Measurements from ENCODE around the gene LDLRAD4.

LDLRAD4 gene

DNA sequence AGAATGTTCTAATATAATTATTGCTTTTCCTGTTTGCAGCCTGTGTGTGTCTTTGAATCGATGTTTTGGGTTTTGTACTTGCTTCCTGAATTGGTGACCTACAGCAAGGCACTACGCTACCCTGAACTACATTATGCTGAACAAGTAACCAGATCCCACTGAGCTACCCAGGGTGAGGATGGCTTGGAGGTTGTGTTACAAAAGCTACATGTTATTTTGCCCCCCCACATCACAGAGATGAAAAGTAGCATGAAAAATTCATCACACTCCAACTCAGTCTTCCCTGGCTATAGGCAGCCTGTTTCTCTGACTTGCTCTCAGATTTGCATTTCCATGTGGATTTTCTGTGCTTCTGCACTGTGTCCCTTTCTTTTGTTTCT is 162.1 kb downstream of the LDLRAD4 start:
- POLR2A ChIA-PET = no interaction called here
- CTCF ChIA-PET = interaction anchor here (0.6 kb wide), 1 partner anchor 249 kb away, joined by 3 read pairs; no protein-coding TSS in a partner anchor
- TF ChIP-seq FOXM1 (IDR thresholded peaks at IDR 0.05; ENCODE audit: borderline replicate concordance) = no peak
- no peak for TF ChIP-seq BHLHE40 (IDR thresholded peaks at IDR 0.05; ENCODE audit: borderline replicate concordance)
- TF ChIP-seq NFRKB (IDR thresholded peaks at IDR 0.05) = no peak
- TF ChIP-seq SUZ12 (IDR thresholded peaks at IDR 0.05) = no peak
- TF ChIP-seq CTBP1 (IDR thresholded peaks at IDR 0.05; ENCODE audit: borderline replicate concordance) = no peak
- TF ChIP-seq HDGF (IDR thresholded peaks at IDR 0.05; ENCODE audit: borderline replicate concordance) = no peak
- TF ChIP-seq TARDBP (IDR thresholded peaks at IDR 0.05) = no peak
- TF ChIP-seq FOXA1 (IDR thresholded peaks at IDR 0.05) = no peak
- TF ChIP-seq LEF1 (IDR thresholded peaks at IDR 0.05; ENCODE audit: borderline replicate concordance) = no peak
- no peak for TF ChIP-seq L3MBTL2 (conservative IDR thresholded peaks at IDR 0.05)
- TF ChIP-seq, protein P1, sequence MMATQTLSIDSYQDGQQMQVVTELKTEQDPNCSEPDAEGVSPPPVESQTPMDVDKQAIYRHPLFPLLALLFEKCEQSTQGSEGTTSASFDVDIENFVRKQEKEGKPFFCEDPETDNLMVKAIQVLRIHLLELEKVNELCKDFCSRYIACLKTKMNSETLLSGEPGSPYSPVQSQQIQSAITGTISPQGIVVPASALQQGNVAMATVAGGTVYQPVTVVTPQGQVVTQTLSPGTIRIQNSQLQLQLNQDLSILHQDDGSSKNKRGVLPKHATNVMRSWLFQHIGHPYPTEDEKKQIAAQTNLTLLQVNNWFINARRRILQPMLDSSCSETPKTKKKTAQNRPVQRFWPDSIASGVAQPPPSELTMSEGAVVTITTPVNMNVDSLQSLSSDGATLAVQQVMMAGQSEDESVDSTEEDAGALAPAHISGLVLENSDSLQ (IDR thresholded peaks at IDR 0.05) = no peak
- TF ChIP-seq FOXK2 (IDR thresholded peaks at IDR 0.05) = no peak
- no peak for DNase-seq (ENCODE audit: extremely low spot score)

- no peak for DNase-seq (ENCODE audit: extremely low spot score)
- CTCF ChIA-PET = interaction anchor here (0.6 to 1.0 kb wide), 2 partner anchors 16 to 248 kb away, joined by 3 read pairs; no protein-coding TSS in a partner anchor
- no peak for TF ChIP-seq NFRKB (IDR thresholded peaks at IDR 0.05)
- TF ChIP-seq, protein P1 (IDR thresholded peaks at IDR 0.05) = no peak
- no peak for TF ChIP-seq BHLHE40 (IDR thresholded peaks at IDR 0.05; ENCODE audit: borderline replicate concordance)
- no peak for TF ChIP-seq FOXM1 (IDR thresholded peaks at IDR 0.05; ENCODE audit: borderline replicate concordance)
- no peak for TF ChIP-seq ARNT (IDR thresholded peaks at IDR 0.05)
- TF ChIP-seq LEF1 (IDR thresholded peaks at IDR 0.05; ENCODE audit: borderline replicate concordance) = no peak
- TF ChIP-seq HDGF (IDR thresholded peaks at IDR 0.05; ENCODE audit: borderline replicate concordance) = no peak
- TF ChIP-seq FOXA1 (IDR thresholded peaks at IDR 0.05) = no peak
- no peak for TF ChIP-seq CTBP1 (IDR thresholded peaks at IDR 0.05; ENCODE audit: borderline replicate concordance)
- TF ChIP-seq L3MBTL2 (conservative IDR thresholded peaks at IDR 0.05) = no peak
- no peak for TF ChIP-seq FOXK2 (IDR thresholded peaks at IDR 0.05)
- no peak for TF ChIP-seq TARDBP (IDR thresholded peaks at IDR 0.05)
- no peak for TF ChIP-seq SP1 (IDR thresholded peaks at IDR 0.05)
- no peak for TF ChIP-seq SUZ12 (IDR thresholded peaks at IDR 0.05)
- no peak for TF ChIP-seq ZNF384 (IDR thresholded peaks at IDR 0.05)
- TF ChIP-seq ELF4 (IDR thresholded peaks at IDR 0.05) = no peak
- POLR2A ChIA-PET = no interaction called here
Observed at GRCh38 chr18:13381331-13381730, 162.8 kb downstream of the LDLRAD4 start.

- TF ChIP-seq HDGF (IDR thresholded peaks at IDR 0.05; ENCODE audit: borderline replicate concordance) (no peak), FOXM1 (IDR thresholded peaks at IDR 0.05; ENCODE audit: borderline replicate concordance) (no peak), ZNF384 (IDR thresholded peaks at IDR 0.05) (no peak), BHLHE40 (IDR thresholded peaks at IDR 0.05; ENCODE audit: borderline replicate concordance) (no peak), FOXA1 (IDR thresholded peaks at IDR 0.05) (no peak), ARNT (IDR thresholded peaks at IDR 0.05) (no peak), NFRKB (IDR thresholded peaks at IDR 0.05) (no peak), ELF4 (IDR thresholded peaks at IDR 0.05) (no peak), L3MBTL2 (conservative IDR thresholded peaks at IDR 0.05) (no peak), SUZ12 (IDR thresholded peaks at IDR 0.05) (no peak), SP1 (IDR thresholded peaks at IDR 0.05) (no peak), FOXK2 (IDR thresholded peaks at IDR 0.05) (no peak), LEF1 (IDR thresholded peaks at IDR 0.05; ENCODE audit: borderline replicate concordance) (no peak), TARDBP (IDR thresholded peaks at IDR 0.05) (no peak), CTBP1 (IDR thresholded peaks at IDR 0.05; ENCODE audit: borderline replicate concordance) (no peak)
- TF ChIP-seq, protein P1 (IDR thresholded peaks at IDR 0.05) = no peak
- DNase-seq (ENCODE audit: extremely low spot score) = no peak
- ChIA-PET CTCF (interaction anchor here (1.0 kb wide), 1 partner anchor 17 kb away, joined by 3 read pairs; no protein-coding TSS in a partner anchor), POLR2A (no interaction called here)
Observed at GRCh38 chr18:13381944-13382365, 163.4 kb downstream of the LDLRAD4 start.

- DNase-seq (ENCODE audit: extremely low spot score) = no peak
- TF ChIP-seq NFRKB (IDR thresholded peaks at IDR 0.05) = no peak
- no peak for TF ChIP-seq SP1 (IDR thresholded peaks at IDR 0.05)
- TF ChIP-seq FOXK2 (IDR thresholded peaks at IDR 0.05) = no peak
- TF ChIP-seq, protein P1 (IDR thresholded peaks at IDR 0.05) = no peak
- TF ChIP-seq LEF1 (IDR thresholded peaks at IDR 0.05; ENCODE audit: borderline replicate concordance) = no peak
- no peak for TF ChIP-seq SUZ12 (IDR thresholded peaks at IDR 0.05)
- no peak for TF ChIP-seq L3MBTL2 (conservative IDR thresholded peaks at IDR 0.05)
- no peak for TF ChIP-seq HDGF (IDR thresholded peaks at IDR 0.05; ENCODE audit: borderline replicate concordance)
- no peak for TF ChIP-seq ELF4 (IDR thresholded peaks at IDR 0.05)
- TF ChIP-seq CTBP1 (IDR thresholded peaks at IDR 0.05; ENCODE audit: borderline replicate concordance) = no peak
- no peak for TF ChIP-seq ZNF384 (IDR thresholded peaks at IDR 0.05)
- TF ChIP-seq FOXM1 (IDR thresholded peaks at IDR 0.05; ENCODE audit: borderline replicate concordance) = no peak
- TF ChIP-seq TARDBP (IDR thresholded peaks at IDR 0.05) = no peak
- TF ChIP-seq ARNT (IDR thresholded peaks at IDR 0.05) = no peak
- no peak for TF ChIP-seq FOXA1 (IDR thresholded peaks at IDR 0.05)
- CTCF ChIA-PET = no interaction called here
- POLR2A ChIA-PET = no interaction called here
Observed at GRCh38 chr18:13382366-13382953, 163.9 kb downstream of the LDLRAD4 start.

Measured in HEK293T (cell line).